ENCODE results near the gene FAM200A.

FAM200A gene

GRCh38 chr7:99562832-99563231, 10.9 kb upstream of the FAM200A start:
- TF ChIP-seq CTCF (IDR thresholded peaks at IDR 0.05; ENCODE audit: control extremely low read depth, extremely low read depth, low read depth, missing control alignments) = no peak
- ChIA-PET POLR2A (no interaction called here), CTCF (no interaction called here)
- no peak for DNase-seq (ENCODE audit: extremely low spot score)

- no peak for TF ChIP-seq CTCF (IDR thresholded peaks at IDR 0.05; ENCODE audit: control extremely low read depth, extremely low read depth, low read depth, missing control alignments)
- ChIA-PET POLR2A (no interaction called here), CTCF (no interaction called here)
- no peak for DNase-seq (ENCODE audit: extremely low spot score)
Observed at GRCh38 chr7:99562114-99562784, 10.3 kb upstream of the FAM200A start.

GRCh38 chr7:99561737-99562051, 9.8 kb upstream of the FAM200A start:
- ChIA-PET CTCF (no interaction called here), POLR2A (no interaction called here)
- no peak for DNase-seq (ENCODE audit: extremely low spot score)
- no peak for TF ChIP-seq CTCF (IDR thresholded peaks at IDR 0.05; ENCODE audit: control extremely low read depth, extremely low read depth, low read depth, missing control alignments)

GRCh38 chr7:99560834-99561736, 9.2 kb upstream of the FAM200A start:
- TF ChIP-seq CTCF (IDR thresholded peaks at IDR 0.05; ENCODE audit: control extremely low read depth, extremely low read depth, low read depth, missing control alignments) = no peak
- ChIA-PET POLR2A (interaction anchor here (0.6 kb wide), 1 partner anchor 61 kb away, joined by 3 read pairs; the partner anchor contains the start of gene ZNF394), CTCF (no interaction called here)

GRCh38 chr7:99559175-99559915, 7.4 kb upstream of the FAM200A start:
- no peak for TF ChIP-seq CTCF (IDR thresholded peaks at IDR 0.05; ENCODE audit: control extremely low read depth, extremely low read depth, low read depth, missing control alignments)
- ChIA-PET POLR2A (interaction anchor here (0.6 to 1.2 kb wide), 2 partner anchors 12 to 60 kb away, joined by 3 to 4 read pairs; partner anchors contain the start of gene ZNF394), CTCF (interaction anchor here (0.9 to 1.4 kb wide), 3 partner anchors 36 to 350 kb away, joined by 3 to 4 read pairs (median 3); no protein-coding TSS in a partner anchor)
- DNase-seq (ENCODE audit: extremely low spot score) = no peak

More at GRCh38 chr7:99560834-99561736, 9.2 kb upstream of the FAM200A start:
- DNase-seq (ENCODE audit: extremely low spot score) = no peak

All from GM10248 (cell line).